ENCODE data around the gene EXOC4.

The EXOC4 gene

DNA sequence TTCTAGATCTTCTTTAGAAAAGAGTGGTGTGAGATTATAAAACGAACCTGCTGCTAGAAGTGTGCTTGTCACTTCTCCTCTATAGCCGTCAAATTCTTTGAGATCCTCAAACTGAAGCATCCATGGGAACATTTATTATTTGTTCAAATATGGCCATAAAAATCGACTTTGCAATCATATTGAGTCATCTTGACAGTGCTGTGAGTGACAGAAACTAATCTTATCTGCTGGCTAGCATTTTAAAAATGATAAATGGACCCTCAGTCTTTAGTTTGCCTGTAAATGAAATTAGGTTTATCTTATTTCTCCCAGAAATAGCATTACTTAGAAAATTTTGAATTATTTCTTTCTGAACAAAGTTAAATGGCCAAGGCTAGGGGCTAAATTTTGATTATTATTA, 290.8 kb downstream of the EXOC4 start:
- no peaks in the 10 kb centered on the region for H3K36me3 ChIP-seq (ENCODE audit: insufficient read depth, low read length)
- H3K79me2 ChIP-seq (ENCODE audit: control insufficient read depth, insufficient read depth, low read length, unreplicated experiment): no peaks in the 10 kb centered on the region
- peaks cover 11% of the 10 kb centered on the region for H3K4me1 ChIP-seq (ENCODE audit: control insufficient read depth, insufficient read depth, low read length, unreplicated experiment)
- H3K27ac ChIP-seq (ENCODE audit: low read depth, low read length): no peak overlapping the region
- H3K27me3 ChIP-seq (ENCODE audit: insufficient read depth, low read length): no peaks in the 10 kb centered on the region
- H3K4me3 ChIP-seq (ENCODE audit: low read depth, low read length): no peak overlapping the region
- no peak overlapping the region for H2AFZ ChIP-seq (ENCODE audit: low read length, unreplicated experiment)

DNA sequence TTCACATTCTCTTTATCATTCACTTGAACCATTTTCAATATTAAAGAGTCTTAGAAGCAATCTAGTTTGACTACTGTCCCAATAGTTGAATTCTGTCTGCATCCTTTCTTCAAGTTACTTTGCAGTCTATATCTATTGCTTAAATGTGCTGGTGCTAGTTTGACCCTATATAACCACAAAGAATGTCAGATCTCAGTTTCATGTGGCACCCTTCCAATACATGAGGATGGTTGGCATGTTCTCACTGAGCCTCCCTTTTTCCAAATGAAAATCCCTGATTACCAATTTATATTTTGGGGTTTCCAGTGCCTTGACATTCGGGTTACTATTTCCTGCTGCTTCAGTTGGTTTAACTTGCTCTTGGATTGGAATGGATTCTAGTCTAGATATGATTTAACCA, 292.7 kb downstream of the EXOC4 start:
- Histone ChIP-seq H3K4me1 (ENCODE audit: control insufficient read depth, insufficient read depth, low read length, unreplicated experiment) (peaks cover 11% of the 10 kb centered on the region), H3K27ac (ENCODE audit: low read depth, low read length) (no peak overlapping the region), H3K27me3 (ENCODE audit: insufficient read depth, low read length) (no peaks in the 10 kb centered on the region), H3K79me2 (ENCODE audit: control insufficient read depth, insufficient read depth, low read length, unreplicated experiment) (no peaks in the 10 kb centered on the region), H3K4me3 (ENCODE audit: low read depth, low read length) (no peak overlapping the region), H2AFZ (ENCODE audit: low read length, unreplicated experiment) (no peak overlapping the region), H3K36me3 (ENCODE audit: insufficient read depth, low read length) (no peaks in the 10 kb centered on the region)

GRCh38 chr7:133547981-133548380, 295.1 kb downstream of the EXOC4 start:
- Histone ChIP-seq H3K79me2 (ENCODE audit: control insufficient read depth, insufficient read depth, low read length, unreplicated experiment) (no peaks in the 10 kb centered on the region), H3K36me3 (ENCODE audit: insufficient read depth, low read length) (no peaks in the 10 kb centered on the region), H3K27me3 (ENCODE audit: insufficient read depth, low read length) (no peaks in the 10 kb centered on the region), H3K4me3 (ENCODE audit: low read depth, low read length) (no peak overlapping the region), H2AFZ (ENCODE audit: low read length, unreplicated experiment) (no peak overlapping the region), H3K4me1 (ENCODE audit: control insufficient read depth, insufficient read depth, low read length, unreplicated experiment) (peaks cover 11% of the 10 kb centered on the region), H3K27ac (ENCODE audit: low read depth, low read length) (no peak overlapping the region)

DNA sequence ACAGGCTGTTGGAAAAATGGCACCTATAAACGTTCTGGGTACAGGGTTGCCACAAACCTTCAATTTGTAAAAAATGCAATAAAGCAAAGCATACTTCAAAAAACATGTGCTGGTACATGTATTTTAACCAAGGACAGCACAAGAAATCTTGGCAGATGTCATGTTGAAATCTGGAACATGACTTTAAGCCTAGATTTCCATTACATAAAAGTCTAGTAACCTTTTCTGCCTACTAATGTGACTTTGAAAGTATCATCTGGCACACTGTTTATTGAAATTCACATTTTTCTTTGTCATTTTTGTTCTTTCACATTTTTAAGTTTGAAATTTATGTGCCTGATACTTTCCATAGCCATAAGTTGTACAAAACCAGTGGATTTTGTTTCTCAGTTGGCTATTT, 296.8 kb downstream of the EXOC4 start:
- no peaks in the 10 kb centered on the region for H3K36me3 ChIP-seq (ENCODE audit: insufficient read depth, low read length)
- H3K79me2 ChIP-seq (ENCODE audit: control insufficient read depth, insufficient read depth, low read length, unreplicated experiment): no peaks in the 10 kb centered on the region
- H3K27me3 ChIP-seq (ENCODE audit: insufficient read depth, low read length): no peaks in the 10 kb centered on the region
- no peak overlapping the region for H2AFZ ChIP-seq (ENCODE audit: low read length, unreplicated experiment)
- H3K4me1 ChIP-seq (ENCODE audit: control insufficient read depth, insufficient read depth, low read length, unreplicated experiment): peaks cover 11% of the 10 kb centered on the region
- no peak overlapping the region for H3K4me3 ChIP-seq (ENCODE audit: low read depth, low read length)
- H3K27ac ChIP-seq (ENCODE audit: low read depth, low read length): no peak overlapping the region

GRCh38 chr7:133550145-133550544, 297.3 kb downstream of the EXOC4 start:
- Histone ChIP-seq H3K27me3 (ENCODE audit: insufficient read depth, low read length) (no peaks in the 10 kb centered on the region), H3K79me2 (ENCODE audit: control insufficient read depth, insufficient read depth, low read length, unreplicated experiment) (no peaks in the 10 kb centered on the region), H2AFZ (ENCODE audit: low read length, unreplicated experiment) (no peak overlapping the region), H3K4me1 (ENCODE audit: control insufficient read depth, insufficient read depth, low read length, unreplicated experiment) (peaks cover 7% of the 10 kb centered on the region), H3K36me3 (ENCODE audit: insufficient read depth, low read length) (no peaks in the 10 kb centered on the region), H3K4me3 (ENCODE audit: low read depth, low read length) (no peak overlapping the region), H3K27ac (ENCODE audit: low read depth, low read length) (no peak overlapping the region)

GRCh38 chr7:133550811-133551210, 297.9 kb downstream of the EXOC4 start:
- Histone ChIP-seq H3K4me3 (ENCODE audit: low read depth, low read length) (no peak overlapping the region), H3K27me3 (ENCODE audit: insufficient read depth, low read length) (no peaks in the 10 kb centered on the region), H3K36me3 (ENCODE audit: insufficient read depth, low read length) (no peaks in the 10 kb centered on the region), H3K27ac (ENCODE audit: low read depth, low read length) (no peak overlapping the region), H3K4me1 (ENCODE audit: control insufficient read depth, insufficient read depth, low read length, unreplicated experiment) (peaks cover under 1% of the 10 kb centered on the region), H3K79me2 (ENCODE audit: control insufficient read depth, insufficient read depth, low read length, unreplicated experiment) (no peaks in the 10 kb centered on the region), H2AFZ (ENCODE audit: low read length, unreplicated experiment) (no peak overlapping the region)

GRCh38 chr7:133551466-133551865, 298.6 kb downstream of the EXOC4 start:
- H3K36me3 ChIP-seq (ENCODE audit: insufficient read depth, low read length): no peaks in the 10 kb centered on the region
- H3K4me3 ChIP-seq (ENCODE audit: low read depth, low read length): no peak overlapping the region
- H2AFZ ChIP-seq (ENCODE audit: low read length, unreplicated experiment): no peak overlapping the region
- H3K27ac ChIP-seq (ENCODE audit: low read depth, low read length): no peak overlapping the region
- H3K27me3 ChIP-seq (ENCODE audit: insufficient read depth, low read length): no peaks in the 10 kb centered on the region
- no peaks in the 10 kb centered on the region for H3K79me2 ChIP-seq (ENCODE audit: control insufficient read depth, insufficient read depth, low read length, unreplicated experiment)
- no peaks in the 10 kb centered on the region for H3K4me1 ChIP-seq (ENCODE audit: control insufficient read depth, insufficient read depth, low read length, unreplicated experiment)

GRCh38 chr7:133552079-133552478, 299.2 kb downstream of the EXOC4 start:
- Histone ChIP-seq H3K27me3 (ENCODE audit: insufficient read depth, low read length) (no peaks in the 10 kb centered on the region), H3K36me3 (ENCODE audit: insufficient read depth, low read length) (no peaks in the 10 kb centered on the region), H3K27ac (ENCODE audit: low read depth, low read length) (no peak overlapping the region), H3K4me1 (ENCODE audit: control insufficient read depth, insufficient read depth, low read length, unreplicated experiment) (no peaks in the 10 kb centered on the region), H3K4me3 (ENCODE audit: low read depth, low read length) (no peak overlapping the region), H2AFZ (ENCODE audit: low read length, unreplicated experiment) (no peak overlapping the region), H3K79me2 (ENCODE audit: control insufficient read depth, insufficient read depth, low read length, unreplicated experiment) (no peaks in the 10 kb centered on the region)

DNA sequence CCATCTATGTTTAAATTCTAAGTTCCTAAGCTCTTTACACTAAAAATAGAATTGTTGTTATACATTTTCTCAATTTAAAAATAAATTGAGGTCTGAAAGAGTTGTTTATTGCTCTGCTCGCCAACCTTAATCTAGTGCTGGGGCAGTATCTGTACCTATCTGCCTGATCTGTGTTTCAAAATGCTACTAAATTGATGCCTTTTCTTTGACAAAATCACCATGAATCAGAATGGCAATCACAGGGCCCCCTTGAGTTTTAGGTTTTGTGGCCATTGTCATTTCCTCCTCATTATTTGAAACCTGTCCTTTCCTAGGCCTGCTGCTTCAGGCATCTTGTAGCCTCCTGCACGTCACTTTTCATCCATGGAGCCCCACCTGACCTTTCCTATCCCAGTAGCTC, 301.5 kb downstream of the EXOC4 start:
- no peak overlapping the region for H3K27ac ChIP-seq (ENCODE audit: low read depth, low read length)
- H3K4me1 ChIP-seq (ENCODE audit: control insufficient read depth, insufficient read depth, low read length, unreplicated experiment): no peaks in the 10 kb centered on the region
- H3K4me3 ChIP-seq (ENCODE audit: low read depth, low read length): no peak overlapping the region
- H3K79me2 ChIP-seq (ENCODE audit: control insufficient read depth, insufficient read depth, low read length, unreplicated experiment): no peaks in the 10 kb centered on the region
- no peaks in the 10 kb centered on the region for H3K27me3 ChIP-seq (ENCODE audit: insufficient read depth, low read length)
- no peaks in the 10 kb centered on the region for H3K36me3 ChIP-seq (ENCODE audit: insufficient read depth, low read length)
- H2AFZ ChIP-seq (ENCODE audit: low read length, unreplicated experiment): no peak overlapping the region

DNA sequence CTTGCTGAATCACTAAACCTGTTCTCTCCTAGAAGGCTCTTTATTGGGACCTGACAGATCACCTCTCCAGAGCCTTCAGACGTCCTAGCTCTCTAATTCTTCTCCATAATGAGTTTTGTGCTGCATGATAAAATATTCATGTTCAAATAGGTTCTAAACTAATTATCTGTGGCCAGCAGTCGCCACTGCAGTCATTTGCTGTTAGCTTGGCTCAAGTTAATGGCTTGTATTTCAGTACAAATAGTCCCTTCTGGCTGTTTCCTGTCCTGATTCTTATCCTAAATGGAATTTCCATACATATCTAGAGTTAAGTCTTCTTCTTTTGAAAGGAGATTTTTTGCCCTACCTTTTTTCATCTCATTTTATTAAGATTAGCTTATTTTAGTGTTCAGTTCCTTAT, 303.2 kb downstream of the EXOC4 start:
- Histone ChIP-seq H2AFZ (ENCODE audit: low read length, unreplicated experiment) (no peak overlapping the region), H3K27ac (ENCODE audit: low read depth, low read length) (no peak overlapping the region), H3K4me1 (ENCODE audit: control insufficient read depth, insufficient read depth, low read length, unreplicated experiment) (no peaks in the 10 kb centered on the region), H3K36me3 (ENCODE audit: insufficient read depth, low read length) (no peaks in the 10 kb centered on the region), H3K79me2 (ENCODE audit: control insufficient read depth, insufficient read depth, low read length, unreplicated experiment) (no peaks in the 10 kb centered on the region), H3K27me3 (ENCODE audit: insufficient read depth, low read length) (no peaks in the 10 kb centered on the region), H3K4me3 (ENCODE audit: low read depth, low read length) (no peak overlapping the region)

DNA sequence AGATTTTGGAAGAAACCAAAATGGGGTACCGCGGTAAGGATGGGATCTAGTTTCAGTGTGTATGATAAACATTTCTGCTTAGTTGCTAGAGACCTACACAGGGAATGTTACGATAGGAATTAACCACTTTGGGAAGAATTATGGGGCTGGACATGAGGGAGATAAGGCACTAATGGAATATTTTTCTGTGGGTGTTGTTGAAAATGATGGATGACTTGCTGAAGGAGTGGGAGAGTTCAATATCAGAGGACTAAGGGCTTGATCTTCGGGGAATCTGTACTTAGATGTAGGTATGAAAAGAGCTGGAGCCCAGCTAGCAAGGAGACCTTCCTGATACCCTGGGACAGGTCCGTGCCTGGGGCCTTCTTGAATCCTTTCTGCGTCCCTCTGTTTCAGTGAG, 303.7 kb downstream of the EXOC4 start:
- Histone ChIP-seq H3K27me3 (ENCODE audit: insufficient read depth, low read length) (no peaks in the 10 kb centered on the region), H3K36me3 (ENCODE audit: insufficient read depth, low read length) (no peaks in the 10 kb centered on the region), H3K27ac (ENCODE audit: low read depth, low read length) (no peak overlapping the region), H2AFZ (ENCODE audit: low read length, unreplicated experiment) (no peak overlapping the region), H3K4me1 (ENCODE audit: control insufficient read depth, insufficient read depth, low read length, unreplicated experiment) (no peaks in the 10 kb centered on the region), H3K79me2 (ENCODE audit: control insufficient read depth, insufficient read depth, low read length, unreplicated experiment) (no peaks in the 10 kb centered on the region), H3K4me3 (ENCODE audit: low read depth, low read length) (no peak overlapping the region)

GRCh38 chr7:133560900-133561299, 308.0 kb downstream of the EXOC4 start:
- no peaks in the 10 kb centered on the region for H3K27me3 ChIP-seq (ENCODE audit: insufficient read depth, low read length)
- H3K27ac ChIP-seq (ENCODE audit: low read depth, low read length): no peak overlapping the region
- H3K79me2 ChIP-seq (ENCODE audit: control insufficient read depth, insufficient read depth, low read length, unreplicated experiment): no peaks in the 10 kb centered on the region
- H3K4me1 ChIP-seq (ENCODE audit: control insufficient read depth, insufficient read depth, low read length, unreplicated experiment): peaks cover 4% of the 10 kb centered on the region
- no peaks in the 10 kb centered on the region for H3K36me3 ChIP-seq (ENCODE audit: insufficient read depth, low read length)
- H3K4me3 ChIP-seq (ENCODE audit: low read depth, low read length): no peak overlapping the region
- H2AFZ ChIP-seq (ENCODE audit: low read length, unreplicated experiment): no peak overlapping the region

All from ACC112 (cell line).